GM18526 (cell line): ENCODE measurements around the gene GALNT9.

Experiments
- POLR2A ChIP-seq: IDR thresholded peaks from 3 replicates; pipeline ENCODE4 v1.6.1; 2011; ENCODE audit not compliant: insufficient read length; ENCODE audit errors: extremely low read depth

Gene GALNT9

DNA sequence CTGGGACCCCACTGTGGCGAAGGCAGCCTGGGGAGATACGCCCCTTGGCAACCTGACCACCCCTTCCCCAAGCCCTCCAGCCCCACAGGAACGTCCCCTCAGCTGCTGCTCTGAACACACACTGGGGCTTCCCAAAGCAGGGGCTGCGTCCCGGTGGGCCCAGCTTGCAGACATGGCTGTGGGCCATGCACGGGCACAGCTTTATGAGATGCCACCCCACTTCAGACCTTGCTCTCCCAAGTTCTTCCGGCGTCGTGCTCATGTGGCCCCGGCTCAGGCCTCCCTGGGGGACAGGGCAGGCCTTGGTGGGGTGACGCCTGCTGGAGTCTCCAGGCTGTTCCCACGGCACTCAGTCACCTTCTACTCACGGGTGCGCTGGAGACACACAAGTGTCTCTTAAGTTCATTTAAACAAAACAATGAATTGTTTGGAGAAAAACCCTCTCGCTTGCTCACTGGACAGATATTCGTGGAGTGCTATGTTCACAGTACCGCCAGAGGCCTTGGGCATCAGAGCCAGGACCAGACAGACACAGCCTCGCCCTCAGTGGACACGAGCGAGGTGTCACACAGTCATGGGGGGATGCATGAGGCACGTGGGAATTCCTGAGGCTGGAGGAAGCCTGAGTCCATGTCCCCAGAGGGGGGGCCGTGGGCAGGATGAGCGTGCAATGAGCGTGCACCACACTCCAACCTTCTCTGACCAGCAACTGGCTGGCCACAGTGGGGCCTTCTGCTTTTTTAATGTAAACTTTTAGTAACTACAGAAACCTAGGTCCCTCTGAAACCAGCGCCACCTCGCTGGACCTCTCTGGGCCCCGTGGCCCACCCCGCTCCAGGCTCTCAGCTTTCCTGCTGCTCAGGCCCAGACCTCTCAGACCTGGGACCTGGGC lies 4.3 kb downstream of the GALNT9 start:
- no peak for TF ChIP-seq POLR2A

DNA sequence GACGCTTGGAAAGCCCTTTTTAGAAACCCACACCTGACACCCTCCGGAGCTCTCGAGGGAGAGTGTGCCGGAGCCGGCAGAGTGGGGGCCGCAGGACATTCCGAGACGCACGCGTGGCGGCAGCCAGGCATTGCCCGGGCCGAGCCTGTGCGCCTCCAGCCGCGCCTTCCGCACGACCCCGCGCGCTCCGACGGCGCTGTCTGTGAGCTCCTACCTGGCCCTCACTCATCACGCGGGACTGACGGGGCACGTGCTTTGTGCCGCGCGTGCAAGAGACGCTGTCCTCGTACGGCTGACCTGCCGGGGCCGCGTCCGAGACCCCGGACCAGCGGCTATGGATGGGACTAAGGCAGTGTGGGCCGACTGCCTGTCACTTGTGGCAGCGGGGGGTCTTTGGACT lies 5.2 kb downstream of the GALNT9 start:
- TF ChIP-seq POLR2A, result no peak

DNA sequence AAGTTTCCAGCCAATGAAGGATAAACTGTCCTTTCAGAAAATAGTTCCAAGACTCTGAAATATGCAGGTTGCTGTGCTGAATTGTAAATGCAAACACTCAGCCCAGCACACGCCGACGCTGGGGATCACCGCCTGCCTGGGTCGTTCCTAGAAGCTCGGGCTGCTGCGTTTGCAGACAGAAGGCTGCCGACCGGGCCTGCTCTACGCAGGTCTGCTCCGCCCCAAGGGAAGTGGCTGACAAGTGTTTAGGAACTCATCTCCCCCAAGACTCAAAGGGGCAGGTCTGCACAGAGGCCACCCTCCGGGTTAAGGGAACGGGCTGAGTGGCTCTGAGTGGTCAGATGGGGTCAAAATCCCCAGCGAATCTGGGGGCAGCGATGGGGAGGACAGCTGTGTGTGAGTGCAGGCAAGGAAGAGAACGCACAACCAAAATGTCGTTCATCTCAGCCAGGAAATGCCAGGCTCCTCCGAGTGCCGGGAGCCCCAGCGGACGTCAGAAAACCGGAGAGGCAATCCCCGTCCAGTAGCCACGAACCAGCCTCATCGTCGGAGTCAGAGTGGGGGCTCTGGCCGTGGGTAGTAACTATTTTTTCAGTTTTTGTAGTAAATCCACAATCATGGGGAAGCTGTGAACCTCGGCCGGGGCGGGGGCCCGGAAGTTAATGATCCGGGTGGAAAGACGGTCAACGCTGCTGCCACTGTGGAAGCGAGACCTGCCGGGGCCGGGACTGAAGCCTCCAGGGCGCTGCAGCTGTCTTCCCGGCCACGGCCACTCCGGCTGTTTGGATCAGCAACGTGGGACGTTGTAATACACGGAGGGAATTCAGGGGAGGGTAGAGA lies 6.0 kb downstream of the GALNT9 start:
- no peak for TF ChIP-seq POLR2A

DNA sequence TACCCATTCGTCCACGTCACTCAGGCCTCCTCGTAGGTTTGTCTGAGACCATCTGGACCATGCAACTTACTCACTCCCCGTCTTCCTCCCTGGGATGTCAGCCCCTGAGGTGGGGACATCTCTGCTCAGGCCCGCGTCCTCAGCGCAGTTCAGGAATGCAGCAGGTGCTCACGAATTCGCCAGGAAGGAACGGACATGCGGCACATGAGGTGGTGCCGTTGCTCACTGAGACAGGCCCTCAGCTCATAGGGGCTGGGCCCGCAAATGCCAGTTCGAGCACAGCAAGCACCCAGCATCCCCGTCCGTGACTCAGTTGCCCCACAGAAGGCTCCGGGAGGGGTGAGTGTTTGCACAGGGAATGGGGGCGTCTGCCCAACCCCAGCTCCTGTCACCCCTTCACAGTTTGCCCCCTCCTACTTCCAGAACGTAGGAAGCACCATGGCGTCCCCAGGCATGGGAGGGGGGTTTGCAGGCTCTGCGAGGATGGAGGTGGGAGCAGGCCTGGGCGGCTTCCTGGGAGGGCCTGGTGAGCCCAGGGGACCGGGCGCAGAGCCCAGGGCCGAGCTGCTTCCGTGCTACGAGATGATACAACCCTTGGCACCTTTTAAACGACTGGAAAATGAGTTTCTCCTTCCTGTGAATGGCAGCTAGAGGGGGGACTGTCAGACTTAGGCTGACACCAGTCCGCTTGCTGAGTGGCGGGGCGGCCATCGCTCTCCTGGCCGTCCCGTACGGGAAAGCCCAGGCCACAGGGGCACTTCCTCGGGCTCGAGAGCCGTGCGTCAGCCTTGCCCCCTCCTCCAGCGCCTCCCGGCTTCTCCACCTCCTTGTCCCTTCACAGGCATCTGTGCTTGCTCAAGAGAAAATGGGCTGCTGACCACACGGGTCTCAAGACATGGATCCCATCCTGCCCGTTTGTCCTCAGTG lies 6.9 kb downstream of the GALNT9 start:
- TF ChIP-seq POLR2A, result no peak

DNA sequence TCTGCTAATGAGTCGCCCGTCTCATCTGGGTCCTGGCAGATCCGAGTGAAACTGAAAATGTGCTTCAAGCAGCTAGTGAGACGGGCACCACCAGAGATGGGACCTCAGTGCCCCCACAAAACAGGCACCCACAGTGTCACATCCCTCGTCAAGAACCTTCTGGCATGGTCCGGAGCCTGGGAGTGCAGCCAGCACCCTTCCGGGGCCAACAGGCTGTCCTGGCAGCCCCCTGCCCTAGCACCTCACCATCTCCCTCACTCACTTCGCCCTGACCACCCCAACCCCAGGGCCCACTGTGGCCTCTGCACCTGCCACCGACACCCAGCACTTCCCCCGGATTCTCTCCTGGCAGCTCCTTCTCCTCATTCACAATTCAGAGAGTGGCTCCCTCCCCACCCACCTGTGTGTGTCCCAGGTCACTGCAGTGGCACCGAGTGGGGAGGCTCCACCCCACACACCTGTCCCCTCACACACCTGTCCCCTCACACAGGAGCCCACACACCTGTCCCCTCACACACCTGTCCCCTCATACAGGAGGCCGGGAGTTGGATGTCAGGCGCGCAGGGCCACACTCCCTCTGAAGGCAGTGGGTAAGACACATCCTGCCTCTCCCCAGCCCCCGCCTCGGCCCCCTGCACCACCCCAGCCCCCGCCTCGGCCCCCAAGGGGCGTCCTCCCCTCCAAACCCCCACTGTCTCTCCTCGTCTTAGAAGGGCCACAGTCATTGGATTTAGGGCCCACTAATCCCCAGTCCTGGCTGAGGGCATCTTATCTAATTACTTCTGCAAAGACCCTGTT lies 7.9 kb downstream of the GALNT9 start:
- TF ChIP-seq POLR2A, result no peak

DNA sequence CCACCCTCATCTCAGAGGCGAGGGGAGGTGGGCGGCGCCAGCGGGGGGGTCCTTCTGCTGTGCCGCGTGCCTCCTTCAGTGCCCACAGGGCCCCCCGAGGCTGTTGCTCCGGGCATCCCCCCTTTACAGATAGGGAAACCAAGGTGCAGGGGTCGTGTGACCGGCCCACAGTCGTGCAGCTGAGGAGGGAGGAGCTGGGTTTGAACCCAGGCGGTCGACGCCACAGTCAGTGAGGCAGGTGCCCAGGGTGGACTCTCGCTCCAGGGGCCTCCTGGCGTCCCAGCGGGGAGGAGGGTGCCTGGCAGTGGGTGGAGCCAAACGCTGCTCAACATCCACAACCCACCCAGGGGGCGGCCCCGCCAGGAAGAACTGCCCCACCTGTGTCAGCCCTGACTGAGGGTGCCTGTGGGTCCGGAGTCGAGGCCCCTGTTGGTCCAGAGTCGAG lies 8.6 kb downstream of the GALNT9 start:
- no peak for TF ChIP-seq POLR2A

DNA sequence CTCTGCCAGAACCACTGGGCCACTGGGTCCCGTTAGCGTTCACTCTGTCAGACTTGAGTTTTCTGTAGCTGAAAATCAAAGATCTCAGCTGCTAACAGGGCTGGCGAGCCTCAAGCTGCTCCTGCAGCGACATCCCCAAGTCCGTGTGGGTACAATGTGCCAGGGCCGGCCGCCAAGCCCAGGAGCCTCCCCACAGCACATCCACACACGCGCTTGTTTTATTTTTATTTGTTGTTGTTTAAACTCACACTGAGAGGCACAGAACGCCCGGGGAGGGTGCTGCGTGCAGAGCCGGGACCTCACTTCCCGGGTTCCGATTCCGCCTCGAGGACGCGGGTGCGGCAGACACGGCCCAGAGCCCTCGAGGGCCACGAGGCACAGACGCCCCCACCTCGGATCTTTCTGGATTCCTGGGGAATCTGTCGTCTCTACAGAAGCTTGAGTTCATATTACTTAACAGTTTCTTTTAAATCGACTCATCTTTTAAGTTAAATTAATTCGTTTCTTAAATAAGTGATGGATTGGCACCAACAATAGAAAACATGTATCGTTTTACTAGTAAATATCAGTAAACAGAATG lies 9.3 kb downstream of the GALNT9 start:
- TF ChIP-seq POLR2A, result no peak

DNA sequence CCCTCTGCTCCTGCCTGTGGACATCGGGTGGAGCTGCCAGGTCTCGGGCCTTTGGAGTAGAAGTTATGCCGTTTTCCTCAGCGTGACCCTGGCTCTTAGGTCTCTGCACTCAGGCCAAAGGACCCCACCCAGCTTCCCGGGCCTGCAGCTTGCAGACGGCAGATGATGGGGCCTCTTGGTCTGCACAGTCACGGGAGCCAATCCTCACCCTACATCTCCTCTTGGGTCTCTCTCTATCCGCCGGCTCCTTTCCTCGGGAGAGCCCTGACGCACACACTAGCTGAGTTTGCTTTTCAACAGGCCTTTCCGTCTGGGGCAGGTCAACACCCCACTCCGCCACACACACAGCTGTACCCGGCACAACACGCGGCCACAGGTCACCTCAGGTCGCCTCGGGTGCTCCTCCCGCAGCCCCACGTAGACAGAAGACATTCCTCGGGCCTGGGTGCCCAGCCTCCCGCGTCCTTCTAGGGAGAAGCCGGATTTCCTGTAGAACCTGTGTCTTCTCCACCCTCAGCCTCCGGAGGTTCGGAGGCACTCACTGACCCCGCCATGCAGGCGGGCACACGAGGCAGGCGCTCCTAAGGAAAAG lies 9.9 kb downstream of the GALNT9 start:
- TF ChIP-seq POLR2A, result no peak

DNA sequence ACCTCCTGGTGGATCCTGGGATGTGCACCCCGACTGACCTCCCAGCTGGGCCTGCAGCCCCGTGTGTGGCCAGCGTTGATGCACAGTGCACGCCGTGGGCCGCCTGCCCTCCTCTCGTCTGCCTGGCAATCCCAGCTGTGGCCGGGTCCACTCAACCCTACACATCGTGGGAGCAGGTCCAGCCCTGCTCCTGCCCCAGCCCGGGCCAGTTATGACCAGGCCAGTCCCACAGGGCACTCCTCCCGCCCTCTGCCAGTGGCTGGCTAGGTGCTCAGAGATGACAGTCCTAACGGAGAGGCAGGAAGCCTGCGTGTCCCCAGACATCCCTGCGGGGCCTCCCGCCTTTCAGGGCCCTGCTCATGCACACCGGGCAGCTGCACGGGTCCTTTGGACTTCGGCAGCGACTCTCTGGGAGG lies 10.8 kb downstream of the GALNT9 start:
- TF ChIP-seq POLR2A, result no peak

DNA sequence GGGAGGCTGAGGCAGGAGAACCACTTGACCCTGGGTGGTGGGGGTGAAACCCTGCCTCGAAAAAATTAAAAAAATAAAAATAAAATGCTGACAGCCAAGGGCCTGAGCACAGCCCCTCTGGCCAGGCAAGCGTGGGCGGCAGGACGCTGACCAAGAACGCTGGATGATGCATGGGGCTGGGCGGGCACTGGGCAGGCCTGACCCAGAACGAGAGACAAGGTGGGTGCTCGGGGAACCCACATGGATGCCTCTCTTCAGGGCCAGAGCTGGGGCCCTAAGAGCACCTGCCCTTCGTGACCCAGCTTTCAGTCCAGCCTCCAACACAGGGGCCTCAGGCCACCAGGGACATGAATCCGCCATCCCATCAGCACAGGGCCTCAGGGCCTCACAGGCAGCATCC lies 11.3 kb downstream of the GALNT9 start:
- TF ChIP-seq POLR2A, result no peak

DNA sequence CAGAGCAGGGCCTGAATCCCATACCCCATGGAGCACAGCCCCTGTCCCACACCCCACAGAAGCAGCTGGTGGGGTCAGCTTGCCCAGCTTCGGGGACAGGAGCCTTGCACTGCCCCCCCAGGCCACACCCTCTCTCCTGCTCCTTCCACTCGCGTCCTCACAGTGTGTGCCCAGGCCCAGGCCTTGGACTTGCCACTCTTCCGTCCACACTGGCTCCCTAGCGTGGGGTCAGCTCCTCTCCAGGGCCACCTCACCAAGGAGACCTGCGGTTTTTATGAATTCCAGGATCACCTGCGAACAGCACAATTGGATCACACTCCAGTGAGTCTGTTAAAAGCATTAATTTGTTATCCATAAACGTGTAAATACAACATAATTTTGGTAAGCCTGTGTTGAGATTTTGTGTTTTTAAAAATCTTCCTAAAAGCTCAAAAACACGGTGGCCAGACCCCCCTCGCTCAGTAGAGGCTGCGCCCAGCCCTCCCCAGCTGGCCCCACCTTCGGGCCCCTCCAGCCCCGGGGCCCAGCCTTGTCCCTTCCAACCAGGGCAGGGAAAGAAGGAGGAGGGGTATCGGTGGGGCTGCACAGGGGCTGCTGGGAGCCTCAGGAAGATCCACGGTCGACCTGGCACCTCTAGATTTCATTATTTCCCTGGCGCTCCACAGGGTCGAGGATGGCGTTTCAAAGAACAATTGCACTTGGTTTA lies 12.0 kb downstream of the GALNT9 start:
- no peak for TF ChIP-seq POLR2A

DNA sequence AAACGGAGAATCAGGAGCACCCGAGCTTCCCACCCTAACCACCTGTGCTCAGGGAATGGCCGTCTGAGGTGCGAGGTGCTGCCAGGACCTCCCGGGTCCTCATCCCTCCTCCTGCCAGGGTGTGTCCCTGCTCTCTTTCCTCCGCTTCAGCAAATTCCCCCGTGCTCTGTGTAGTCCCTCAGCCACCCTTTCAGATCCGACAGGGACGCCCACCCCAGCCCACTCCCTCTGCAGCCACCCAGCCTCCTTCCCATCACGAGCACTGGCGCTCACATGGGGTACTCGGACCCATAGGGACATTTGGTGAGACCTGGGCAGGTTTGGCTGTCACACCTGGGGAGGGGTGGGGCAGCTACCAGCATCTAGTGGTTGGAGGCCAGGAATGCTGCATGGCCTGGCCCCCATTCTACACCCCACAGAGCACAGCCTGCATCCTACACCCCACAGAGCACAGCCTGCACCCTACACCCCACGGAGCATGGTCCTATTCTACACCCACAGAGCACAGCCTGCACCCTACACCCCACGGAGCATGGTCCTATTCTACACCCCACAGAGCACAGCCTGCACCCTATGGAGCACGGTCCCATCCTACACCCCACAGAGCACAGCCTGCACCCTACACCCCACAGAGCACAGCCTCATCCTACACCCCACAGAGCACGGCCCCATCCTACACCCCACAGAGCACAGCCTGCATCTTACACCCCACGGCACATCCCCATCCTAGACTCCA lies 12.7 kb downstream of the GALNT9 start:
- no peak for TF ChIP-seq POLR2A
